DOHH2 (cell line): Measurements from ENCODE around the gene SEMA5A.

ENCODE experiments used
- H3F3A ChIP-seq: fragments of 200-600 bp; sonication (generic), shearing (Covaris generic); 2 replicates; pipeline ENCODE4 v1.6.0; 2016; ENCODE audit warnings: antibody characterized with exemption, mild to moderate bottlenecking; ENCODE audit not compliant: control insufficient read depth, insufficient read depth
- H3K27ac ChIP-seq: fragments of 200-600 bp; sonication (generic); 2 replicates; pipeline ENCODE4 v1.5.1; 2014; ENCODE audit warnings: low read depth, mild to moderate bottlenecking, low read length, moderate library complexity
- H3K27me3 ChIP-seq: fragments of 200-600 bp; sonication (generic); 2 replicates; pipeline ENCODE4 v1.6.1; 2014; ENCODE audit warnings: mild to moderate bottlenecking, low read length, mixed read lengths; ENCODE audit not compliant: control insufficient read depth
- H3K36me3 ChIP-seq: fragments of 200-600 bp; sonication (generic); 2 replicates; pipeline ENCODE4 v1.6.1; 2014; ENCODE audit warnings: mild to moderate bottlenecking, low read length, moderate library complexity, mixed read lengths; ENCODE audit not compliant: control insufficient read depth
- H3K4me1 ChIP-seq: fragments of 200-600 bp; sonication (generic); 2 replicates; pipeline ENCODE4 v1.6.1; 2014; ENCODE audit warnings: mild to moderate bottlenecking, low read length, mixed read lengths; ENCODE audit not compliant: control insufficient read depth
- H3K4me2 ChIP-seq: fragments of 200-600 bp; sonication (generic); 2 replicates; pipeline ENCODE4 v1.6.0; 2014; ENCODE audit warnings: mild to moderate bottlenecking, low read length, moderate library complexity
- H3K4me3 ChIP-seq: fragments of 200-600 bp; sonication (generic); 2 replicates; pipeline ENCODE4 v1.5.1; 2014; ENCODE audit warnings: mild to moderate bottlenecking, low read length, mixed read lengths
- H3K79me2 ChIP-seq: fragments of 200-600 bp; sonication (generic); 2 replicates; pipeline ENCODE4 v1.6.1; 2014; ENCODE audit warnings: mild to moderate bottlenecking, low read length, mixed read lengths; ENCODE audit not compliant: control insufficient read depth
- H3K9me2 ChIP-seq: fragments of 200-600 bp; sonication (generic); replicated peaks from 2 replicates; pipeline ENCODE4 v1.6.1; 2014; ENCODE audit warnings: mild to moderate bottlenecking, low read length, mixed read lengths; ENCODE audit not compliant: control insufficient read depth
- H3K9me3 ChIP-seq: fragments of 200-600 bp; sonication (generic); 2 replicates; pipeline ENCODE4 v1.6.1; 2014; ENCODE audit warnings: antibody characterized with exemption, low read length, mixed read lengths; ENCODE audit not compliant: control insufficient read depth, insufficient read depth
- H4K20me1 ChIP-seq: fragments of 200-600 bp; sonication (generic); 2 replicates; pipeline ENCODE4 v1.6.0; 2014; ENCODE audit warnings: low read depth, mild to moderate bottlenecking, antibody characterized with exemption, low read length, moderate library complexity; ENCODE audit not compliant: control insufficient read depth, insufficient read depth
- CTCF ChIP-seq: fragments of 200-600 bp; sonication (generic); IDR thresholded peaks from one replicate; pipeline ENCODE4 v1.5.1; 2014; ENCODE audit warnings: antibody characterized with exemption, mild to moderate bottlenecking, low read depth, low read length; ENCODE audit not compliant: poor library complexity, severe bottlenecking
- EZH2phosphoT487 ChIP-seq: fragments of 200-600 bp; sonication (generic); IDR thresholded peaks from 2 replicates; pipeline ENCODE4 v1.6.1; 2017; ENCODE audit warnings: borderline replicate concordance, mild to moderate bottlenecking, antibody characterized with exemption, low read length, moderate library complexity, mixed read lengths

Gene SEMA5A

GRCh38 chr5:9025942-9026341, 519.9 kb downstream of the SEMA5A start:
- Histone ChIP-seq H3K79me2 (no peaks in the 10 kb centered on the region), H3K9me3 (peaks cover 11% of the 10 kb centered on the region; the same call in 1 of the 2 replicates)
- TF ChIP-seq CTCF (no peak), EZH2phosphoT487 (no peak)

GRCh38 chr5:9020996-9021395, 524.9 kb downstream of the SEMA5A start:
- no peak overlapping the region for H3K27ac ChIP-seq
- H3K4me1 ChIP-seq, result no peaks in the 10 kb centered on the region
- no peaks in the 10 kb centered on the region for H3K79me2 ChIP-seq
- H3K9me2 ChIP-seq, result no peaks in the 10 kb centered on the region
- H3K4me2 ChIP-seq, result no peak overlapping the region
- H3K36me3 ChIP-seq, result no peaks in the 10 kb centered on the region
- H3K9me3 ChIP-seq, result peaks cover 1% of the 10 kb centered on the region; the same call in 1 of the 2 replicates
- no peaks in the 10 kb centered on the region for H3F3A ChIP-seq
- no peak overlapping the region for H3K4me3 ChIP-seq
- no peaks in the 10 kb centered on the region for H4K20me1 ChIP-seq
- no peaks in the 10 kb centered on the region for H3K27me3 ChIP-seq
- TF ChIP-seq CTCF (no peak), EZH2phosphoT487 (no peak)

More at GRCh38 chr5:9025942-9026341, 519.9 kb downstream of the SEMA5A start:
- Histone ChIP-seq H3K4me2 (no peak overlapping the region), H3K4me3 (no peak overlapping the region), H3K36me3 (no peaks in the 10 kb centered on the region), H3K27ac (no peak overlapping the region), H3F3A (no peaks in the 10 kb centered on the region), H3K4me1 (no peaks in the 10 kb centered on the region), H4K20me1 (no peaks in the 10 kb centered on the region), H3K9me2 (no peaks in the 10 kb centered on the region), H3K27me3 (no peaks in the 10 kb centered on the region)

- Histone ChIP-seq H3K79me2 (no peaks in the 10 kb centered on the region), H3K27ac (no peak overlapping the region), H3K9me2 (no peaks in the 10 kb centered on the region; the same call in 1 of the 2 replicates), H3K36me3 (no peaks in the 10 kb centered on the region), H3K4me3 (no peak overlapping the region), H3K9me3 (no peaks in the 10 kb centered on the region), H3F3A (no peaks in the 10 kb centered on the region), H3K27me3 (no peaks in the 10 kb centered on the region), H4K20me1 (no peaks in the 10 kb centered on the region), H3K4me1 (no peaks in the 10 kb centered on the region), H3K4me2 (no peak overlapping the region)
- TF ChIP-seq EZH2phosphoT487 (no peak), CTCF (no peak)
These were observed 530.0 kb downstream of the SEMA5A start for GRCh38 chr5:9015937-9016270.
